HG02759 (cell line): ENCODE data around the gene ZMAT5.

Source experiments
- ATAC-seq: cut with Tn5 transposase; IDR thresholded peaks from one replicate; pipeline ENCODE4 v1.9.1; 2021; ENCODE audit warnings: mild to moderate bottlenecking, moderate library complexity; ENCODE audit not compliant: unreplicated experiment

The ZMAT5 gene

DNA sequence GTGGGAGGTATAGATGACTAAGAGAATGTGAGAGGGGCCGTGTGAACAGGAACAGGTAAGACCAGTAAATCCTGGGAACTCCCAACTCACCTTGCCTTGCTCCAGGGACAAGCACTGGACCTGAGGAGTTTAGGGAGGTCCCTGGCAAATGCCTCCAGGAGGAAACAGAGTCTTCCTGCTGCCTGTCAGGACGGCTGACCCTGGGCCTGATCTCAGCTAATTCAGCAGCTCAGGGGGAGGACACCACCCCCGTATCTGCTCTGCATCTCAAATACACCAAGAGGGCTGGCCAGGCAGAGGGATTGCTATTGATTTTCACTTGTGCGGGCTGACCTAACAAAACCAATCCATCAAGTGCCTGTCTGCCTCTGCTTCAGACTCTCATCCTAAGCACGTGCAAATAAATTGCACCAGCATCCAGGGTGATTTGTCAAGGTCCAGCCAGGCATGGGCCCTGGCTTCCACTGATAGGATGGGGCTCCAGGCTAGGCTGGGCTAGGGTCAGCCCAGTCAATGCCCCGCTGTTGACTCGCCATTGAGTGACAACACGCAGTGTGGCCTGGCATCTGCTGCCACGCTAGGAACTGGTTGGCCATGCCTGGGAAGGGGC is 20.7 kb upstream of the ZMAT5 start:
- ATAC-seq: no peak

DNA sequence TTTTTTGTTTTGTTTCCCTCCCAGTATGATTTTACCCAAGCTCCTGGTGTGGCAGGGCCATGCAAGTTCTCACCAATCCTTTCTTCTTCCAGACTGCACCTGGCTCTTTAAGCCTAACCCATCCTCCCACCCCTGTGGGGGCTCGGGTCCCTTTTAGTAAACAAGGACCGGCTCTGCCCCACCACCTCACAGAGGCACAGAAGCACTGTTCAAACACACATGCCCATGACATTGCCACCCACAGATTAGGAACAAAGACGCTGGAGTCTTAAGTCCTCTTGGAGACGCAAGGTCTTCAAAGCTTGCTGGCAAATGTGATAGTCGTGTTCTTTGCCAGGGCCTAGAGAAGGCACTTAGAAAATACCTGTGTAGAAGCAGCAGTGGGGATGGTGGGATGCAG is 19.2 kb upstream of the ZMAT5 start:
- ATAC-seq: no peak

DNA sequence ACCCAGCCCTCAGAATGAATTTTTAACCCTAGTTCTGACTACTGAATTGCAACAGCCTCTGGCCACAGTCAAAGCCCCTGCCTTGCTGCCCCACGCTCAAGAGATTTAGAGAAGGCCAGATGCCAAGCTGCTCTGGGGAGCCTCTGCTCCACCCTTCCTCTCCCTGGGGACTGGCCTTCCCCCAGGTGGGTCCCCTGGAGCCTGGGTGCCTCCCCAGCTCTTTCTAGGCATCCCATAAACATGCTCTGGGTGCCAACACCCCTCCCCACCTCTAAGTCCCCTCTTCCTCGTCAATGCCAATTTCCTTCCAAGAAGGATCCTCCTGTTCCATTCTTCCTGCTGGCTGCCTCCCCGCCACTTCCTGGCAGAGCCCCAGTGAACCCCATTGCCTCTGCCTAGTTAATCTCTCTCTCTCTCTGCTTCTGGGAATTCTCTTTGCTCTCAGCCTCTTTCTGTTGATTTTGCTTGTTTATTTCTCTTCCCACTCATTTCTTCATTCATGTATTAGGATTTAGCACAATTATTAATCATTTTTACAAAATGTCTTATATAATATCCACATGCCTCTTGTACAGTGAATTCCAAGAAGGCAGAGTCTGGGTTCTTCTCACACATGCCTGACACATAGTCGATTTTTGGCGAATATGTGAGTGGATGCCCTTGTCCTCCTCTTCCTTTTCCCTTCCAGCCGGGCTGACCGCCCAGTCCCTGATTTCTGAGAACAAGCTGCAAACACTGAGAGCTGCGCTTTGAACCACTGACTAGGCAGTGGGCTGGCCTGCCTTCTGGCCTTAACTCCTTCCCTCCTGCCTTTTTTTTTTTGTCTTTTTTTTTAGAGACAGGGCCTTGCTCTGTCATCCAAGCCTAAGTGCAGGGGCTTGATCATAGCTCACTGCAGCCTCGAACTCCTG is 17.9 kb upstream of the ZMAT5 start:
- ATAC-seq: no peak

DNA sequence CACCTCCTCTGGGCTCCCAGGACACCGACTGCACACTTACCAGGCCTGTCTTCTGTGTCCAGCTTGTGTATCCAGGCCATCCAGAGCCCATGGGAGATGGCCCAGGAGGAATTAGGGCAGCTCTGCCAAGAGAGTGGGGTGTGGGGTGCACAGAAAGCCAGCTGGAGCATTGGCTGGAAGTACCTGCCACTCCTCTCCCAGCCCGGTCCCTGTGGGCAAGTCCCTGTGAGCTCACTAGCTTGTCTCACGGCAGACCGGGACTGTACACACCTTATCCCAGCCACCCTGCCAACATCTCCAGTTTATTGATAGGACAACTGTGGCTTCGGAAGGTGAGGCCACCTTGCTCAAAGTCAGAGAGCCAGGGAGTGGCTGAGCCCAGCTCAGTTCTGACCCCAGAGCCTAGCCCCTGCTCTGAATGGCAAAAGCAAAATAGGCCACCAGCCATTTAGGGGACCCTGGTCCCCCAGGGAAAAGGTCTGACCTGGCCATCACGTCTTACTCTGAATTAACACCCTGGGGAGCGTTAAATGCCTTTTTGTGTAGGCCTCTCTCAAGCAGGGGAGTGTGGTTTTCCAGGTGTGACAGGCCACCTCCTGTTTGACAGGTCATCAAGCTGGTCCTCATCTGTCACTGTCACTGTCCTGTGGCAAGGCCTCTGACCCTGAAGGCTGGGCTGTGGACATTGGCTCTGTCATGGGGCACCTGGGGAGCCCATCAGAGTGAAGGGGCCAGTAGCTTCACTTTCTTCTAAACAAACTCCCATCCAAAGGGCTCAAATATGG is 15.4 kb upstream of the ZMAT5 start:
- no peak for ATAC-seq

DNA sequence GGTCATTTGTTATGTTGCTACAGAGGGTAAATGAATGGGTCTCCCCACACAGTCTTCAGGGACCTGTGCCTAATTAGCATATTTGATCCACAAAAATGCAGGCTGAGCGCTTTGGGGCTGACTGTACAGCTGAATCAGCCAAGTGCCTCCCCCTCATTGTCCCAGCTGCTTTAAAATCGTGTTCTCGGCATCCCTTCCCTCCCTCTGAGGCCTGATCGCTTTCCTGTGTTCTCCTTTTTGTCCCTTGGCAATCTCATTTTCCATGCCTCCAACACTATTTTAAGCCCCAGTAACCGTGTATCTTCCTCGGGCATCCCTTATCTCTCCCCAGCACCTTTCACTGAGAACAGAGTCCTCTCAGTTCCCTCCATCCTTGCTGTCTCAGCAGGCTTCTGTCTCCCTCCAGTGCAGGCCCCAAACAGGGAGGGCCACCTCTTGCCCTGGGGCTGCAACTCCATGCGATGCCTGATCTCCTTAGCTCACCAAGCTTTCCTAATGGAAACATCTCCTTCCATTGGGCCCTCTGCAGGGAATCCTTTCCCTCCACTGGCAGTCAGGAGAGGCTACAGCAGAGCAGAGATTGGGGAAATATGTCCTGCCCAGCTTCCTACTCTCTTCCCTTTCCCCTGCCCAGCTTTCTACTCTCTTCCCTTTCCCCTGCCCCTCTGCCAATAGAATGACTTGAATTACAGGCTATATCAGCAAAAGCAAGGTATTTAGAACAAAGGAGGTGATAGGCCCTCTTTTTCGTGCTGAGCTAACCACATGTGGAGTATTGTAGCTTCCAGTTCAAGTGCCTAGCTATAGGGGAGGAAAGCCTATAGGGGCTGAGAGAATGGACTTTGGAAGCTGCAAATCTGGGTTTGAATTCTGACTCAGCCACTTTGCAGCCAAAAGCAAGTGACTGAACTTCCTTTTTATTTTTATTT is 14.2 kb upstream of the ZMAT5 start:
- no peak for ATAC-seq

DNA sequence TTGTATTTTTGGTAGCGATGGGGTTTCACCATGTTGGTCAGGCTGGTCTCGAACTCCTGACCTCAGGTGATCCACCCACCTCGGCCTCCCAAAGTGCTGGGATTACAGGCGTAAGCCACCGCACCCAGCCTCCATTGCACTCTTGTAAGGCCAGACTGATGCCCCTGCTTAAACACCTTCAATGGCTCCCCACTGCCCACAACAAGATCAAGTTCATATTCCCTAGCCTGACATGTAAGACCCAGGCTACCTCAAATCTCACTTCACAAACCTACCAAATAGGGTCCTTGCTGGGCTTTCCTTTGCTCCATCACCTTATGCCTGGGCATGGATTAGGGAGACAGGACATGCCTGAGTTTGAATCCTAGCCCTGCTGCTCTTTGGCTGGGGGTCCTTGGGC is 13.4 kb upstream of the ZMAT5 start:
- ATAC-seq: no peak

DNA sequence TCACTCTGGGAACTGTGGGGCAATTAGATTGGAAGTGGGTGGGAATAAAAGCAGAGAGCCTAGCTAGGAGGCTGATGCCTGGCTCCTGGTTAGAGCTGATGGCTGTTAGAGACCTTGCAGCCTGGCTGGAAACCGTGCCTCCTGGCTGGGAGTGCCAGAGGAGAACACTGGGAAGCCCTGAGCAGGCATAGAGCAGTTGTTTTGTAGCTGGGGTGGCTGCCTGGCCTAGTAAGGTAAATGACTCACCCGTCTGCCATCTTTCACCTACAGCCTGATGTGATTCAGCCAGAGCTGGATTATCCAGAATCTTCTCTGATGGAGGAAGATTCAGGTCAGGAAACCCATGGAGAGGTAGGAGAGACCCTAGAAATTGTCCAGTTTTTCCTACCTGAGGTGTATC is 6.4 kb upstream of the ZMAT5 start:
- no peak for ATAC-seq

DNA sequence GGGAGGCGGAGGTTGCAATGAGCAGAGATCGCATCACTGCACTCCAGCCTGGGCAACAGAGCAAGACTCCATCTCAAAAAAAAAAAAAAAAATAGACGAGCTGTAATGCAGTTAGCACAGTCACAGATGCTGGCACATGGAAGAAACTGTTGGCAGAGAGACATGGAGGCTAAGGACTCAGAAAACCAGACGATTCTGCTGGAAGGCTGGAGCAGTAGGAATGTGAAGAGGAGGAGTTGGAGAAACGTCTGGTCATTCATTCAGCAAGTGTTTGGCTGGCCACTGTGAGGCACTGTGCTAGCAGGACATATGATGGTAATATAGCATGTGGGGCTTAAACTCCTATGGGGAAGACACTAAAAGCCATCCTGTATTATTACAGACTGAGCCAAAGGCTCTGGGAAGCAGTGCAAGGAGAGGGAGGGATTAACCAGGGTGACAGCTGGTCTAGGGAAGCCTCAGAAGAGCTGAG is 5.4 kb upstream of the ZMAT5 start:
- ATAC-seq: no peak

DNA sequence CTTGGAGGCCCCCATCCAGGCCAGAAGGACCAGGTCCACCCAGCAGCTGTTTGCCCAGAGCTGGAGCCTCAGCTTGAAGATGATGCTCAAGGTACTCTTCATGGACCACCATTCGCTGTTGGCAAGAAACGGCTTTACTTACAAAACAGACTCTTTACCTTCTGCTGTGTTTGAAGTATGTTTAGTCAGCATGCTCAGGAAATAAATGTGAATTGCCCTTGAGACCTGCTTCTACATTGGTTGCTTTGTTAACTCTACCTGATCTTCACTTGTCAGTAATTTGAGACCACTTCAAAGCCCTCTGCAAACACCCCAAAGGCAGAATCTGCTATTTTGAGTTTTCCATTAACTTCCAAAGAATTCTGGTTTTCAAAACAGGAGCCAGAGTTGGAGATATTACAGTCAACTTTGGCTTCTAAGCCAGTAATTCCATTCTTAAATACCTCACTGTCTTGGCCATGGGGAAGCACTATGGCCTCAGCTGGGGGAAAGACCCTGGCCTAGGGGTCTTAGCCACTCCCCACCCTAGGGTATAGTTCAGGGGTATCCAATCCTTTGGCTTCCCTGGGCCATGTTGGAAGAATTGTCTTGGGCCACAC is 3.0 kb upstream of the ZMAT5 start:
- no peak for ATAC-seq

DNA sequence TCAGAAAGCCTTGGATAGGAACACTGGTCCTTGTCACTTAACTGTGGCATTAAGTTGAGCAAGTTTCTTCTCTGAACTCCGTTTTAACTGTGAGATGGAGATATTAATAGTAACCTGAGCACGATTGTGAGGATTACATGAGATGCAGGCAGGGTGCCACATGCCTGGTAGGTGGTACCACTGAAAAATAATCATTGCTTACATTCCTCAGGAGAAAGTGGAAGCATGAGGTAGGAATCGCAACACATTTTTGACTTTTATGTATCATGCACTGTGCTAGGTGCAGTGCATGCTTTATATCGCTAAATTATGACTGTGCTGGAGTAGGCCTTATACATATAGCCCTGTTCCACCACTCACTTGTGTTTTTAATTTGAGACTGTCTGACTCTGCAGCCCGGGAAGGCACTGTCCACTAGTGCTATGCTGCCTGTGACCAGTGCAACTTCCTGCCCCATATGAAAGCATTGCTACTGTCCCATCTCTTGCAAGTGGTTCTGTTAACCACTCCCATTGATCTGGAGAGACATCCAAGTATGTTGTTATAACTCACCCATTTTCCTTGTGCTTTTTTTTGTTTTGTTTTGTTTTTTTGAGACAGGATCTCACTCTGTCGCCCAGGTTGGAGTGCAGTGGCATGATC is 1.4 kb upstream of the ZMAT5 start:
- no peak for ATAC-seq

DNA sequence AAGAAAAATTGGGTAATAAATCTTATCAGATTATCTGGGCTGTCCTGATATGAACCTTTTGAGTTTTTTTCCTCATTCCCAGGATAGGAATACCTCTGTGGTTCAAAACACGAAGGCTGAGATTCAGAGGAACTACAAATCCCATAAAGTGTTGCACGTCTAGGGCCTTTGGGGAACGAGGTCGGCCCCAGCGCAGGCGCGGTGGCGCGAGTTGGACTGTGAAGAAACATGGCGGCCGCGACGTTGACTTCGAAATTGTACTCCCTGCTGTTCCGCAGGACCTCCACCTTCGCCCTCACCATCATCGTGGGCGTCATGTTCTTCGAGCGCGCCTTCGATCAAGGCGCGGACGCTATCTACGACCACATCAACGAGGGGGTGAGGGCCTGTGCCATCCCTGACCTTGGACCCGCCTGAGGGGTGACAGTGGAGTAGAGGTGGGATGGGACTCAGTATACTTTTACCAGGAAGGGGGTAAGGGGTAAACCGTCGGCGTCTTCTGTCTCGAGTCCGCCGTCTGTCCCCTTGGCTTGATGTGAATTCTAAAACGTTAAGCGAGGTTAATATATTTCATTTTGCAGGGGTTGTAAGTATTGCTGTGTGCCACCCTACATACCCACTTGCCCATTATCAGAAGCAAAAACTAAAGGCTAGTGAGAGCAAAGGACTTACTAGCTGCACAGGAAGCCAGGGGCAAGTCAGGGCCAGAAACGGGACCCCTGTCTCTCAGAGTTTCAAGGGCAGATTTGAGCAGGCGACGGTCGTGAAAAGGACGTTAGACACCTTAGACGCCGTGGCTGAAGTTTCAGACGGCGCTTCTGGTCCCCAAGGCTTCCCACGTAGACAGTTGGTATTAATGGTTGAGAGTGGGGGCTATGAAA is 604 bp upstream of the ZMAT5 start, which contains the start of gene UQCR10:
UQCR10 (plus strand) TSS at position 199 of the 881 bp plus-strand sequence; CDS start at position 229, 30 bp downstream.
- peak; percentile 72 for ATAC-seq

DNA sequence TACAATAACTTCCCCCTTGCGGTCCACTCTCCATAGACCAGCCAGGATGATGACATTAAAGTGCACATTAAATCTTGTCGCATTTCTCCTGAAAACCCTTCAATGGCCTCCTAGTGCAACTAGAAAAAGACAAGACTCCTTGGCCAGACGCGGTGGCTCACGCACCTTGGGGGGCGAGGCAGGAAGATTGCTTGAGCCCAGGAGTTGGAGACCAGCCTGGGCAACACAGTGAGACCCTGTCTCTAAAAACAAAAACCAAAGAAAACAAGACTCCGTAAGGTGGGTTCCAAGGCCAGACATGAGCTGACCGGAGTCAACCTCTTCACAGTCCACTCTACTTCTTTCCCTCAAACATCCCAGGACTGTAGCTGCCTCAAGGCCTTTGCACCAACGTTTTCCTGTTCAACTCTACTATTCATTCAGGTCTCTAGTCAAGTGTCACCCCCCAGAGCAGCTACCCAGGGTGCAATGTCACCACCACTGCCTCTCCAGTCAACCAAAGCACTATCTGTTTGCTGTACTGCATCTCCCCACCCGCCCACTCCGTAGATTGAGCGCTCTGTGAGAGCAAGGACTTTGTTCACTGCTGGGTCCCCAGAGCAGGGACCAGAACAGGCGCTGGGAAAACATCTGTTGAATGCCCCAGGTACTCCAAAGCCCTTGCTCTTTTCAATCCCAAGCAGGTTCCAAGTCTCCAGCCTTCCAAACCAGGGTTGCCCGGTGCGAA is 739 bp downstream of the ZMAT5 start:
- ATAC-seq: peak; percentile 2

DNA sequence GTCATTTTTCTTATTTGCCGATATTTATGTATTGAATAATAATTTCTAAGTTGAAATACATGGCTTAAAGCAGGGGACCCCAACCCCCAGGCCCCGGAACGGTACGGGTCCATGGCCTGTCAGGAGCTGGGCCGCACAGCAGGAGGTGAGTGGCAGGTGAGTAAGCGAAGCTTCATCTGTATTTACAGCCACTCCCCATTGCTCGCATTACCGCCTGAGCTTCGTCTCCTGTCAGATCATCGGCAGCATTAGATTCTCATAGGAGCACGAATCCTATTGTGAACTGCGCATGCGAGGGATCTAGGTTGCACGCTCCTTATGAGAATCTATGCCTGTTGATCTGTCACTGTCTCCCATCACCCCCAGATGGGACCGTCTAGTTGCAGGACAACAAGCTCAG is 4.5 kb downstream of the ZMAT5 start:
- no peak for ATAC-seq

DNA sequence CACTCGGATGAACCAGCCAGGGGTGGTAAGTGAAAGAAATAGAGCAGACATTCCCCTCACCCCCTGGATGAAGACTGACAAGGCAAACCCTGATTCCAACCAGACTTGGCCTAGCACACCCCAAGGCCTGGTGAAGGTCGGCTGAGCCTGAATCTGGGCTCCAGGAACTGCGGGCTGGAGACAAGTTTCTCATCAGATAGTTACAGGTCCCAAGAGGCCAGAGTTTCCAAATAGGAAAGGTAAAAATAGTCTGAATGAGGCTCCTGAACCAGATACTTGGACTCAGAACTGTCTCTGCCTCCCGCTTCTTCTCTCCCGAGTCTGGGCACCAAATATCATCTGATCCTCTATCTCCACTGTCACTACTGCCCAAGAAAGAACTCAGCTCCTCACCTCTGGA is 7.8 kb downstream of the ZMAT5 start:
- ATAC-seq: no peak

DNA sequence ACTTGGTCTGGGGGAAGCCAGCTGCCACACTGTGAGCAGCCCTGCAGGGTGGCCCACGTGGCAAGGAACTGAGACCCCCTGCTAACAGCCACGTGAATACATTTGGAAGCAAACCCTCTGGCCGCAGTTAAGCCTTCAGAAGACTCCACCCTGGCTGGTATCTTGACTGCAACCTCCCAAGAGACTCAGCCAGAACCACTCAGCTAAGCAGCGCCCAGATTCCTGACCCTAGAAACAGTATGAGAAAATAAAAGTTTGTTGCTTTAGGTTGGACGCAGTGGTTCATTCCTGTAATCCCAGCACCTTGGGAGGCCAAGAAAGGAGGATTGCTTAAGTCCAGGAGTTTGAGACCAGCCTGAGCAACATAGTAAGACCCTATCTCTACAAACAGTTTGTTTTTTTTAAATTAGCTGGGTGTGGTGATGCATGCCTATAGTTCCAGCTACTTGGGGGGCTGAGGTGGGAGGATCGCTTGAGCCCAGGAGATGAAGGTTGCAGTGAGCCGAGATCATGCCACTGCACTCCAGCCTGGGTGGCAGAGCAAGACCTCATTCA is 8.7 kb downstream of the ZMAT5 start:
- ATAC-seq: no peak

DNA sequence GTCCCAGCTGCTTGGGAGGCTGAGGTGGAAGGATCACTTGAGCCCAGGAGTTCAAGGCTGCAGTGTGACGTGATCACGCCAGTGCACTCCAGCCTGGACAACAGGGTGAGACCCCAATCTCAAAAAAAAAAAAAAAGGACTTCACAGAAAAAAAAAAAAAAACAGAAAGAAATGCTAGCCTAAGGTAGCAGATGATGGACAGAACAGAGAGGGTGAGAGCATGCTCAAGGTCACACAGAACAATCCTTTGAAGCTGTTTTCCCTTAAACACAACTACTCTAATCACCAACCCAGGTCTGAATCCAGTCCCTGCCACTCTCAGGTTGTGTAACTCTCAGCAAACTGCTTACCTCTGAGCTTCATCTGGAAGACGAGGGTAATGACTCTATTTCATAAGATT is 9.7 kb downstream of the ZMAT5 start:
- ATAC-seq: no peak

DNA sequence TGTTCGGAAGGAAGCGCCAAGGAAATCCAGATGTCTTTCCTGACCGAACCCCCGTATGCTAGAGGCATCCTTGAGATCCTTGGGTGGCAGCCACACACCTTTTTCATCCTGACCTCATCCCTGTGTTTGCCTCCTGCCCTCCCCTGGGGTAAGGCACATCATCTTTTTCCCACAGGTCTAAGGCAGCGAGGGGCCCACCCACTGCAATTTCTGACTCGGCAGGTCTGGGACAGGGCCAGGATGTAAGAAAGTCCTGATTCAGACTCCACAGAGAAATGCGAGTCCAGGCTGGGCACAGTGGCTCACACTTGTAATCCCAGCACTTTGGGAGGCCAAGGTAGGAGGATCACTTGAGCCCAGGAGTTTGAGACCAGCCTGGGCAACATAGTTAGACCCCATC is 10.5 kb downstream of the ZMAT5 start:
- no peak for ATAC-seq

DNA sequence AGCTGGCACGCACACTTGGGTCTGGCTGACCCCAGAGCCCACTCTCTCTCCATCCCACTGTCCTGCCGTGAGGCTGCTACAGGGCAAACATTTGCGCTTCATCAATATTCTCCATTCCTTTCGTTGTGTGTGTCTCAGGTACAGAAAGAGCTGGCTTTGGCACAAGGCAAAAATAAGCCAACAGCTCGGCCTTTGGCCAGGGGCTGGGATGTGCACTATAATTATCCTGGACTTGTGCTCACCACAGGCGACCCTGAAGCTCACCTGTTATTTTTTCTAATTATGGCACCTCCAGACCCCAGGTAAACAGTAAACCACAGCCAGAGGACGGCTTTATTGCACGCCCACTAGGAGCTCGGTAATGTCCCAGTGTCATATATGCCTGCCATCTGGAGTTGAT is 10.9 kb downstream of the ZMAT5 start:
- ATAC-seq: no peak
